ENCODE data around the gene ANAPC2. TPM values are rescaled to one million over a fixed set of nuclear protein-coding genes. Genes with fewer than 3 reads are reported as not detected.
A peak's percentile ranks its signal among the peaks of the same experiment; 100 is the strongest.

ANAPC2 gene
- total RNA-seq, 1 donor from 2014 or later = 18.9 TPM

- DNase-seq (ENCODE audit: low spot score) = no peak
- Mint-ChIP-seq H3K4me1 (peaks cover 32% of the 10 kb centered on the region), H3K36me3 (no peaks in the 10 kb centered on the region), H3K9me3 (no peaks in the 10 kb centered on the region), H3K4me3 (peak overlapping the region; percentile 96), H3K27ac (no peak overlapping the region), H3K27me3 (ENCODE audit: insufficient read depth, low read depth) (peaks cover 6% of the 10 kb centered on the region)
- Histone ChIP-seq H3K36me3 (no peaks in the 10 kb centered on the region), H3F3A (ENCODE audit: low read depth) (peaks cover 10% of the 10 kb centered on the region), H3K79me2 (ENCODE audit: low read depth) (peaks cover 23% of the 10 kb centered on the region), H3K9ac (no peak overlapping the region), H3K4me1 (peaks cover 5% of the 10 kb centered on the region), H2AFZ (replicated peaks) (no peak overlapping the region), H3K27me3 (no peaks in the 10 kb centered on the region), H3K27ac (no peak overlapping the region), H3K9me3 (ENCODE audit: low read depth) (no peaks in the 10 kb centered on the region), H3K4me3 (no peak overlapping the region), H3K4me2 (no peak overlapping the region), H4K20me1 (ENCODE audit: low read depth) (peaks cover 41% of the 10 kb centered on the region)
- TF ChIP-seq EZH2phosphoT487 (IDR thresholded peaks at IDR 0.05) (no peak), CTCF (IDR thresholded peaks at IDR 0.05) (no peak), EZH2 (IDR thresholded peaks at IDR 0.05) (no peak)
These were observed 2.0 kb upstream of the ANAPC2 start for GRCh38 chr9:137190315-137190856.

GRCh38 chr9:137189297-137190295, 1.2 kb upstream of the ANAPC2 start:
- Histone ChIP-seq H3F3A (ENCODE audit: low read depth) (peaks cover 10% of the 10 kb centered on the region), H3K9me3 (ENCODE audit: low read depth) (no peaks in the 10 kb centered on the region), H3K4me1 (peaks cover 5% of the 10 kb centered on the region), H3K79me2 (ENCODE audit: low read depth) (peaks cover 23% of the 10 kb centered on the region), H3K36me3 (no peaks in the 10 kb centered on the region), H4K20me1 (ENCODE audit: low read depth) (peaks cover 33% of the 10 kb centered on the region), H3K4me2 (peak overlapping the region; percentile 99), H2AFZ (replicated peaks) (no peak overlapping the region), H3K27ac (no peak overlapping the region), H3K4me3 (peak overlapping the region; percentile 75), H3K27me3 (no peaks in the 10 kb centered on the region), H3K9ac (peak overlapping the region; percentile 45)
- Mint-ChIP-seq H3K4me1 (peaks cover 28% of the 10 kb centered on the region), H3K4me3 (peak overlapping the region; percentile 96), H3K9me3 (no peaks in the 10 kb centered on the region), H3K27ac (peak overlapping the region; percentile 66), H3K36me3 (no peaks in the 10 kb centered on the region), H3K27me3 (ENCODE audit: insufficient read depth, low read depth) (peaks cover 3% of the 10 kb centered on the region)
- no peak for DNase-seq (ENCODE audit: low spot score)
- TF ChIP-seq EZH2 (IDR thresholded peaks at IDR 0.05) (no peak), EZH2phosphoT487 (IDR thresholded peaks at IDR 0.05) (no peak), CTCF (IDR thresholded peaks at IDR 0.05) (no peak)

GRCh38 chr9:137188086-137188489, 272 bp downstream of the ANAPC2 start:
- no peak for DNase-seq (ENCODE audit: low spot score)
- Histone ChIP-seq H3K27me3 (no peaks in the 10 kb centered on the region), H3K9me3 (ENCODE audit: low read depth) (no peaks in the 10 kb centered on the region), H3K4me1 (peaks cover 5% of the 10 kb centered on the region), H3K27ac (no peak overlapping the region), H3K79me2 (ENCODE audit: low read depth) (peaks cover 23% of the 10 kb centered on the region), H4K20me1 (ENCODE audit: low read depth) (peaks cover 19% of the 10 kb centered on the region), H3F3A (ENCODE audit: low read depth) (peaks cover 10% of the 10 kb centered on the region), H3K4me3 (peak overlapping the region; percentile 75), H3K9ac (peak overlapping the region; percentile 90), H3K36me3 (no peaks in the 10 kb centered on the region), H3K4me2 (peak overlapping the region; percentile 99), H2AFZ (replicated peaks) (peak overlapping the region; percentile 83)
- H3K27ac Mint-ChIP-seq = no peak overlapping the region
- no peaks in the 10 kb centered on the region for H3K36me3 Mint-ChIP-seq
- peak overlapping the region; percentile 95 for H3K4me3 Mint-ChIP-seq
- no peaks in the 10 kb centered on the region for H3K9me3 Mint-ChIP-seq
- H3K27me3 Mint-ChIP-seq (ENCODE audit: insufficient read depth, low read depth) = peaks cover 2% of the 10 kb centered on the region
- TF ChIP-seq EZH2phosphoT487 (IDR thresholded peaks at IDR 0.05) (no peak), CTCF (IDR thresholded peaks at IDR 0.05) (no peak), EZH2 (IDR thresholded peaks at IDR 0.05) (no peak)
- peaks cover 25% of the 10 kb centered on the region for H3K4me1 Mint-ChIP-seq
